GM12801 (cell line): ENCODE measurements around the gene GEMIN7.

ENCODE experiments used
- CTCF ChIP-seq: IDR thresholded peaks from one replicate; pipeline ENCODE4 v1.5.1; 2011; ENCODE audit warnings: control low read depth; ENCODE audit not compliant: insufficient read length; ENCODE audit errors: extremely low read depth

The GEMIN7 gene

GRCh38 chr19:45074744-45075300, 4.2 kb upstream of the GEMIN7 start:
- TF ChIP-seq CTCF, result no peak

GRCh38 chr19:45075301-45076028, 3.6 kb upstream of the GEMIN7 start:
- no peak for TF ChIP-seq CTCF

GRCh38 chr19:45076029-45076850, 2.8 kb upstream of the GEMIN7 start, which contains the start of gene ZNF296:
ZNF296 (minus strand) TSS chr19:45076478; CDS start chr19:45076373, 105 bp downstream.
- TF ChIP-seq CTCF, result no peak

- TF ChIP-seq CTCF, result no peak
Measured at GRCh38 chr19:45076851-45077730, 2.0 kb upstream of the GEMIN7 start.

- TF ChIP-seq CTCF, result no peak
Measured at GRCh38 chr19:45078390-45079062, 534 bp upstream of the GEMIN7 start.

GRCh38 chr19:45079911-45080370, 881 bp downstream of the GEMIN7 start:
- no peak for TF ChIP-seq CTCF
